Calu3 (cell line): ENCODE measurements around the gene SHMT2. TPM values are rescaled to one million over a fixed set of nuclear protein-coding genes. Genes with fewer than 3 reads are reported as not detected.
"Not testable (repeated sequence)": the region's sequence is repeated elsewhere in the genome, so short reads cannot be mapped to it uniquely, and the experiment has no call there.

Experiments used
- BruUV-seq: library from RNA; stranded (reverse); fragments of 400-500 nt; replicated peaks from 2 replicates; lab custom pipeline; 2021; lab: Mats Ljungman, UMichigan
- CTCF ChIA-PET: fragments of 300-600 bp; sonication (Branson Sonifier 250); formaldehyde crosslinking; loops from one replicate; lab custom pipeline; 2022; ENCODE audit warnings: antibody characterized with exemption; lab: Charles Lee
- DNase-seq: peaks from one replicate; pipeline ENCODE4 v3.0.0; 2022
- H3K27ac Mint-ChIP-seq: one replicate; pipeline ENCODE4 v1.8.0; 2022; ENCODE audit warnings: mixed read lengths; ENCODE audit not compliant: unreplicated experiment
- H3K27me3 Mint-ChIP-seq: one replicate; pipeline ENCODE4 v1.8.0; 2022; ENCODE audit warnings: mixed read lengths; ENCODE audit not compliant: unreplicated experiment
- H3K36me3 Mint-ChIP-seq: one replicate; pipeline ENCODE4 v1.8.0; 2022; ENCODE audit warnings: mild to moderate bottlenecking, moderate library complexity, mixed read lengths; ENCODE audit not compliant: insufficient read depth, unreplicated experiment
- H3K4me1 Mint-ChIP-seq: one replicate; pipeline ENCODE4 v1.8.0; 2022; ENCODE audit warnings: mild to moderate bottlenecking, low read depth, mixed read lengths; ENCODE audit not compliant: unreplicated experiment
- H3K4me3 Mint-ChIP-seq: one replicate; pipeline ENCODE4 v1.8.0; 2022; ENCODE audit warnings: mild to moderate bottlenecking, low read depth, moderate library complexity, mixed read lengths; ENCODE audit not compliant: unreplicated experiment
- H3K9me3 Mint-ChIP-seq: one replicate; pipeline ENCODE4 v1.8.0; 2022; ENCODE audit warnings: low read depth, mixed read lengths; ENCODE audit not compliant: unreplicated experiment
- CTCF ChIP-seq: fragments of 200-600 bp; IDR thresholded peaks from one replicate; pipeline ENCODE4 v1.8.0; 2022; ENCODE audit warnings: antibody characterized with exemption; ENCODE audit not compliant: unreplicated experiment
- intact Hi-C: fragments of 100-400 bp; cut with micrococcal nuclease; formaldehyde crosslinking; loops from one replicate; pipeline ENCODE4 v1.10.0; 2022; ENCODE audit not compliant: unreplicated experiment
- microRNA-seq: library from miRNA; unstranded; fragments of <30 nt; microRNA quantifications from one replicate; pipeline ENCODE4 v1.2.0, GENCODE V29; 2022
- total RNA-seq: library from RNA; stranded (reverse); gene quantifications from 2 replicates; pipeline ENCODE4 v1.2.3, GENCODE V29; 2022

Gene SHMT2
- total RNA-seq, 1 experiment from 2014 or later, result 243 TPM

- DNase-seq, result peak; percentile 36
- CTCF ChIA-PET, result interaction anchor here (0.6 to 1.0 kb wide), 5 partner anchors 11 to 242 kb away, joined by 3 to 10 read pairs (median 4); no protein-coding TSS in a partner anchor
- peak; percentile 18 for TF ChIP-seq CTCF
- Mint-ChIP-seq H3K4me1 (peaks cover 15% of the 10 kb centered on the region), H3K9me3 (no peaks in the 10 kb centered on the region), H3K27ac (no peak overlapping the region), H3K27me3 (no peaks in the 10 kb centered on the region), H3K4me3 (no peak overlapping the region), H3K36me3 (peaks cover 36% of the 10 kb centered on the region)
- intact Hi-C loops, result no loop called here
- no TSS peak for BruUV-seq
These were observed 47.5 kb downstream of the SHMT2 start for GRCh38 chr12:57276935-57277563.

GRCh38 chr12:57278465-57279381 is 49.2 kb downstream of the SHMT2 start:
- Mint-ChIP-seq H3K9me3 (no peaks in the 10 kb centered on the region), H3K4me3 (no peak overlapping the region), H3K36me3 (peaks cover 37% of the 10 kb centered on the region), H3K27me3 (no peaks in the 10 kb centered on the region), H3K27ac (no peak overlapping the region), H3K4me1 (peaks cover 22% of the 10 kb centered on the region)
- DNase-seq, result no peak
- no peak for TF ChIP-seq CTCF
- intact Hi-C loops, result no loop called here
- BruUV-seq, result no TSS peak
- CTCF ChIA-PET, result no interaction called here

GRCh38 chr12:57280211-57281062 is 50.9 kb downstream of the SHMT2 start:
- intact Hi-C loops, result no loop called here
- TF ChIP-seq CTCF, result no peak
- BruUV-seq, result no TSS peak
- CTCF ChIA-PET, result no interaction called here
- Mint-ChIP-seq H3K36me3 (peaks cover 37% of the 10 kb centered on the region), H3K27me3 (no peaks in the 10 kb centered on the region), H3K4me1 (peaks cover 24% of the 10 kb centered on the region), H3K27ac (peak overlapping the region; percentile 90), H3K4me3 (peak overlapping the region; percentile 53), H3K9me3 (no peaks in the 10 kb centered on the region)
- peak; percentile 79 for DNase-seq

- CTCF ChIA-PET, result interaction anchor here (0.7 kb wide), 1 partner anchor 687 kb away, joined by 3 read pairs; no protein-coding TSS in a partner anchor
- H3K9me3 Mint-ChIP-seq, BruUV-seq, intact Hi-C loops, H3K27ac Mint-ChIP-seq, DNase-seq, H3K4me3 Mint-ChIP-seq, H3K27me3 Mint-ChIP-seq: not testable (repeated sequence)
- Mint-ChIP-seq H3K36me3 (peaks cover 45% of the 10 kb centered on the region), H3K4me1 (peaks cover 24% of the 10 kb centered on the region)
These were observed 52.6 kb downstream of the SHMT2 start for GRCh38 chr12:57282073-57282472.

Small RNA genes within 50 kb of the gene (microRNA-seq; reads per million reads assigned to microRNA genes)
- gene MIR1228, result 1.8 reads per million

Other genes starting within 250 kb of the SHMT2 start
- 10.8 and 11.0 TPM in 2 replicates for gene ZBTB39, start 223.2 kb upstream of the SHMT2 start, total RNA-seq
- gene TAC3, start 213.2 kb upstream of the SHMT2 start, total RNA-seq, result not detected in 2 replicates
- gene MYO1A, start 179.6 kb upstream of the SHMT2 start, total RNA-seq, result 0.31 and 1.5 TPM in 2 replicates
- 60.4 and 63.2 TPM in 2 replicates for gene NEMP1, start 150.9 kb upstream of the SHMT2 start, total RNA-seq
- gene NAB2, start 140.6 kb upstream of the SHMT2 start, total RNA-seq, result 21.3 and 25.6 TPM in 2 replicates
- gene STAT6, start 118.3 kb upstream of the SHMT2 start, total RNA-seq, result 213 and 243 TPM in 2 replicates
- gene LRP1, start 101.2 kb upstream of the SHMT2 start, total RNA-seq, result 12.4 and 16.6 TPM in 2 replicates
- not detected in 2 replicates for gene LRP1-AS, start 82.1 kb upstream of the SHMT2 start, total RNA-seq
- gene NXPH4, start 12.9 kb upstream of the SHMT2 start, total RNA-seq, result 2.0 and 4.1 TPM in 2 replicates
- gene STAC3, start 21.5 kb downstream of the SHMT2 start, total RNA-seq, result 5.0 and 7.0 TPM in 2 replicates
- 77.3 and 87.6 TPM in 2 replicates for gene R3HDM2, start 201.3 kb downstream of the SHMT2 start, total RNA-seq
- gene INHBC, start 205.1 kb downstream of the SHMT2 start, total RNA-seq, result not detected in 2 replicates
- gene INHBE, start 225.6 kb downstream of the SHMT2 start, total RNA-seq, result 0.38 and 0.64 TPM in 2 replicates
- gene GLI1, start 230.1 kb downstream of the SHMT2 start, total RNA-seq, result 0.54 and 0.61 TPM in 2 replicates